ENCODE measurements around the gene KLHDC4.
A peak's percentile ranks its signal among the peaks of the same experiment; 100 is the strongest.

DNA sequence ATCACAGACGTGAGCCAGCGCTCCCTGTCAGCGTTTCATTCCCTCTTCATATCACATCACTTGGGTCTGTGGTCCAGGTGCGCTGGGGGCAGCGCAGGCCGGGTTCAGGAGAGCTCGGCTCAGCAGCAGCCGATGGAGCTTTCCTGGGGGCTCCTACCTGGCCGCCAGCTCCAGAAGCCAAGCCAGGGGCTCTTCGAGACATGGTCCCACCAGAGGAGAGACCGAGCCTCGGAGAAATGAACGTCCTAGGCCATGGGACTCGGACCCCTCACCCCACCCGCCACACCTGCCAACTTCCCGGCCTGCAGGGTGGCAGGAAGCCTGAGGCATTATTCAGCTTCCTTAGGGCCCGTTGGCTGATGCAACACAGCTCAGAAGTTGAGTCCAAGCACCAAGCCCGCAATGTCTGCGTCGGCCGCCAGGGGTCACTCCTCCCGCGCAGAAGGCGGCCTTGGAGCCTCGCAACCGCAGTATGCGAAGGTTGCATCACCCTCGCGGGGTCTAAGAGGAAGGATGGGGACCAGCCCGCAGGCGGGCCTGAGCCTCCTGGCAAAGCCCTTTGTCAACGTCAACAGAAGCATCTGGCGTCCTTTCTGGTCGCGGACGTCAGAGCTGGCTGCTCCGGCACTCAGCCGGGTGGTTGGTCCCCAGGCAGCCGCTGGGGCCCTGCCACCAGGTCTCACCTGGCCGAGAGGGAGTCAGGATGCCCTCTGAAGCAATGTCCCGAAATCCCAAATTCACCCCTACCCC is 13.2 kb upstream of the KLHDC4 start:
- TF ChIP-seq, protein P1, sequence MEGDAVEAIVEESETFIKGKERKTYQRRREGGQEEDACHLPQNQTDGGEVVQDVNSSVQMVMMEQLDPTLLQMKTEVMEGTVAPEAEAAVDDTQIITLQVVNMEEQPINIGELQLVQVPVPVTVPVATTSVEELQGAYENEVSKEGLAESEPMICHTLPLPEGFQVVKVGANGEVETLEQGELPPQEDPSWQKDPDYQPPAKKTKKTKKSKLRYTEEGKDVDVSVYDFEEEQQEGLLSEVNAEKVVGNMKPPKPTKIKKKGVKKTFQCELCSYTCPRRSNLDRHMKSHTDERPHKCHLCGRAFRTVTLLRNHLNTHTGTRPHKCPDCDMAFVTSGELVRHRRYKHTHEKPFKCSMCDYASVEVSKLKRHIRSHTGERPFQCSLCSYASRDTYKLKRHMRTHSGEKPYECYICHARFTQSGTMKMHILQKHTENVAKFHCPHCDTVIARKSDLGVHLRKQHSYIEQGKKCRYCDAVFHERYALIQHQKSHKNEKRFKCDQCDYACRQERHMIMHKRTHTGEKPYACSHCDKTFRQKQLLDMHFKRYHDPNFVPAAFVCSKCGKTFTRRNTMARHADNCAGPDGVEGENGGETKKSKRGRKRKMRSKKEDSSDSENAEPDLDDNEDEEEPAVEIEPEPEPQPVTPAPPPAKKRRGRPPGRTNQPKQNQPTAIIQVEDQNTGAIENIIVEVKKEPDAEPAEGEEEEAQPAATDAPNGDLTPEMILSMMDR (IDR thresholded peaks at IDR 0.05) = peak; percentile 94 to 100 (median 97)
- TF ChIP-seq POLR2A (IDR thresholded peaks at IDR 0.05) = no peak
